ENCODE measurements around the gene CRISPLD2.

- TF ChIP-seq CTCF (IDR thresholded peaks at IDR 0.05; ENCODE audit: low read length) = no peak
- no peak for TF ChIP-seq EZH2 (optimal IDR thresholded peaks at IDR 0.05; ENCODE audit: low read depth, low read length)
- TF ChIP-seq EZH2phosphoT487 (IDR thresholded peaks at IDR 0.05; ENCODE audit: low read length) = no peak
Measured at GRCh38 chr16:84829168-84829965, 9.6 kb downstream of the CRISPLD2 start.
